Body of pancreas (tissue), 4 donors: ENCODE results near the gene IFFO2.

Experiments used
- POLR2A ChIP-seq, 3 donors: fragments of 450-650 bp; IDR thresholded peaks; one replicate each; pipeline ENCODE4 v1.6.1; 2016; ENCODE audit warnings: antibody characterized with exemption in 3 of 3, mild to moderate bottlenecking in 2 of 3
- TF ChIP-seq, protein P1 (sequence below), 7 experiments: fragments of 450-650 bp in 4 of 7; fragments of 200-600 bp in 3 of 7; sonication (generic) in 3 of 7; IDR thresholded peaks; one replicate each; pipeline ENCODE4 v1.5.1; 2016 to 2019; ENCODE audit warnings: antibody characterized with exemption in 7 of 7

DNA sequence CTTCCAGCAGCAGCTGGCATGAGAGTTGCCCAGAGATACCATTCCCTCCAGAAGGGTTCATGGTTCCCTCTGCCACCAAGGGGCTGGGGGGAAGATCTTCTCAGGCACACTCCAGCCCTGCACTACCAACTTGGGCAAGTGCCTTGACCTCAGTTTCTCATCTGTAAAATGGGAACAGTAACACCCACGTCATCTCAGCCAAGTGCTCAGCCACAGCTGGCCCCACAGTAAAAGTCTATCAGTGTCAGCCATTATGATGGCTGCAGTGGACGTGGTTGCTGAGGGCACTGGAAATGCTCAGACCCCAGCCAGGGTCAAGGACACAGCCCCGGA is 80.7 kb downstream of the IFFO2 start:
- TF ChIP-seq, protein P1, sequence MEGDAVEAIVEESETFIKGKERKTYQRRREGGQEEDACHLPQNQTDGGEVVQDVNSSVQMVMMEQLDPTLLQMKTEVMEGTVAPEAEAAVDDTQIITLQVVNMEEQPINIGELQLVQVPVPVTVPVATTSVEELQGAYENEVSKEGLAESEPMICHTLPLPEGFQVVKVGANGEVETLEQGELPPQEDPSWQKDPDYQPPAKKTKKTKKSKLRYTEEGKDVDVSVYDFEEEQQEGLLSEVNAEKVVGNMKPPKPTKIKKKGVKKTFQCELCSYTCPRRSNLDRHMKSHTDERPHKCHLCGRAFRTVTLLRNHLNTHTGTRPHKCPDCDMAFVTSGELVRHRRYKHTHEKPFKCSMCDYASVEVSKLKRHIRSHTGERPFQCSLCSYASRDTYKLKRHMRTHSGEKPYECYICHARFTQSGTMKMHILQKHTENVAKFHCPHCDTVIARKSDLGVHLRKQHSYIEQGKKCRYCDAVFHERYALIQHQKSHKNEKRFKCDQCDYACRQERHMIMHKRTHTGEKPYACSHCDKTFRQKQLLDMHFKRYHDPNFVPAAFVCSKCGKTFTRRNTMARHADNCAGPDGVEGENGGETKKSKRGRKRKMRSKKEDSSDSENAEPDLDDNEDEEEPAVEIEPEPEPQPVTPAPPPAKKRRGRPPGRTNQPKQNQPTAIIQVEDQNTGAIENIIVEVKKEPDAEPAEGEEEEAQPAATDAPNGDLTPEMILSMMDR (IDR thresholded peaks at IDR 0.05), result no peak
- no peak for TF ChIP-seq POLR2A (IDR thresholded peaks at IDR 0.05)
